Measurements from ENCODE around the gene AKAIN1. TPM values are rescaled to one million over a fixed set of nuclear protein-coding genes. Genes with fewer than 3 reads are reported as not detected.

The AKAIN1 gene
- total and polyA plus RNA-seq, 2 donors (not counting 1 experiment from before 2014, with no cell fraction given): not detected

DNA sequence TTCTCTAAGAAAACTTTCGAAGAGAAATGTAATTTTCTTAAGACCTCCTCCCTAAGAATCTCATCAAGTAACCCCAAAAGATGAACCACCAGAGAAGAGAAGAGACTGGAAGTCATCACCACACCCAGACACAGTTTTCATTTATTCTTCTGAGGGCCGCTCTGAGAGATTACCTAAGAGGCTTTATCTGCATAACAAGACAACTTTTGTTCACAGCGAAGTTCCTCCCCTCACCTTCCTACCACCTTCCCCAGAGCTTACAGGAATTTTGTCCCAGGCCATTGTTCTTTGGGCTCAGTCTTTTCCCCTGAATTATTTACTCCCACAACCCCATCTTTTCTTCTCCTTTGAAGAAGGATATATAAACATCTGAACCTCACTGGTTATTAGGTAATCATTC is 92.8 kb downstream of the AKAIN1 start:
- no peaks in the 10 kb centered on the region for H4K20me1 ChIP-seq (ENCODE audit: control insufficient read depth, extremely low read depth, insufficient read depth, low read length)
- H3K27ac ChIP-seq (ENCODE audit: insufficient read depth, low read length): no peak overlapping the region
- TF ChIP-seq, protein P1, sequence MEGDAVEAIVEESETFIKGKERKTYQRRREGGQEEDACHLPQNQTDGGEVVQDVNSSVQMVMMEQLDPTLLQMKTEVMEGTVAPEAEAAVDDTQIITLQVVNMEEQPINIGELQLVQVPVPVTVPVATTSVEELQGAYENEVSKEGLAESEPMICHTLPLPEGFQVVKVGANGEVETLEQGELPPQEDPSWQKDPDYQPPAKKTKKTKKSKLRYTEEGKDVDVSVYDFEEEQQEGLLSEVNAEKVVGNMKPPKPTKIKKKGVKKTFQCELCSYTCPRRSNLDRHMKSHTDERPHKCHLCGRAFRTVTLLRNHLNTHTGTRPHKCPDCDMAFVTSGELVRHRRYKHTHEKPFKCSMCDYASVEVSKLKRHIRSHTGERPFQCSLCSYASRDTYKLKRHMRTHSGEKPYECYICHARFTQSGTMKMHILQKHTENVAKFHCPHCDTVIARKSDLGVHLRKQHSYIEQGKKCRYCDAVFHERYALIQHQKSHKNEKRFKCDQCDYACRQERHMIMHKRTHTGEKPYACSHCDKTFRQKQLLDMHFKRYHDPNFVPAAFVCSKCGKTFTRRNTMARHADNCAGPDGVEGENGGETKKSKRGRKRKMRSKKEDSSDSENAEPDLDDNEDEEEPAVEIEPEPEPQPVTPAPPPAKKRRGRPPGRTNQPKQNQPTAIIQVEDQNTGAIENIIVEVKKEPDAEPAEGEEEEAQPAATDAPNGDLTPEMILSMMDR (conservative IDR thresholded peaks at IDR 0.05 in 1 of 2, IDR thresholded peaks at IDR 0.05 in 1 of 2; ENCODE audit: low read depth in 1 of 2, low read length in 2 of 2): no peak
- TF ChIP-seq EZH2 (IDR thresholded peaks at IDR 0.05; ENCODE audit: low read length, missing control alignments): no peak
- no peaks in the 10 kb centered on the region for H3K27me3 ChIP-seq (ENCODE audit: control insufficient read depth, insufficient read depth, low read length)
- H3K36me3 ChIP-seq (ENCODE audit: control insufficient read depth, insufficient read depth, low read length): no peaks in the 10 kb centered on the region
- no peaks in the 10 kb centered on the region for H3K9me3 ChIP-seq (ENCODE audit: control insufficient read depth, insufficient read depth, low read depth, low read length)
- no peak overlapping the region for H2AFZ ChIP-seq (ENCODE audit: low read length)
- no peaks in the 10 kb centered on the region for H3K79me2 ChIP-seq (ENCODE audit: control insufficient read depth, insufficient read depth, low read length)
- DNase-seq (ENCODE audit: low read depth in 2 of 2): no peak
- H3K4me2 ChIP-seq (ENCODE audit: extremely low read depth, insufficient read depth, low read length): no peak overlapping the region
- no peaks in the 10 kb centered on the region for H3K4me1 ChIP-seq (ENCODE audit: control insufficient read depth, extremely low read depth, insufficient read depth, low read length)
- H3K4me3 ChIP-seq (replicated peaks in 1 of 4; ENCODE audit: control extremely low read depth in 1 of 4, insufficient read depth in 1 of 4, low read depth in 3 of 4, low read length in 4 of 4): no peak overlapping the region
- no peak overlapping the region for H3K9ac ChIP-seq (ENCODE audit: insufficient read depth, low read length)

DNA sequence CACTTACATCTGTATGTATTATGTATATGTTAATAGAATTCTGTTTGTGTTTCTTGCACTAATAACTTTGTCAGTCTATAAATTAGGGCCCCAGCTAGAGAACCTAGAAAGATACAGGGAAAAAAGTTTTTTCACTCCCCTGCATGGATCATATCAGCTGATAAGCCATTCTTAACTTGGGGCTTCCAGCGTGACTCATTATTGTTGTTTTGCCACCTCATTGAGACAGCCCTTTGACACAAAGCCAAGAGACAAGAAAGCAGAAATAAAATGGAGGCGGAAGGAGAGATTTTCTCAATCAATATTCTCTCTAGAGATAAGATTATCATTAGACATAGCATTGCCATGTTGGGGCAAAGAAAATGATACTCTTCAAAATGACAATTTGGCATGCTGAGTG is 93.4 kb downstream of the AKAIN1 start:
- Histone ChIP-seq H3K27me3 (ENCODE audit: control insufficient read depth, insufficient read depth, low read length) (no peaks in the 10 kb centered on the region), H3K4me2 (ENCODE audit: extremely low read depth, insufficient read depth, low read length) (no peak overlapping the region), H3K4me1 (ENCODE audit: control insufficient read depth, extremely low read depth, insufficient read depth, low read length) (no peaks in the 10 kb centered on the region), H3K9me3 (ENCODE audit: control insufficient read depth, insufficient read depth, low read depth, low read length) (no peaks in the 10 kb centered on the region), H3K27ac (ENCODE audit: insufficient read depth, low read length) (no peak overlapping the region), H2AFZ (ENCODE audit: low read length) (no peak overlapping the region), H3K4me3 (replicated peaks in 1 of 4; ENCODE audit: control extremely low read depth in 1 of 4, insufficient read depth in 1 of 4, low read depth in 3 of 4, low read length in 4 of 4) (no peak overlapping the region), H3K36me3 (ENCODE audit: control insufficient read depth, insufficient read depth, low read length) (no peaks in the 10 kb centered on the region), H4K20me1 (ENCODE audit: control insufficient read depth, extremely low read depth, insufficient read depth, low read length) (no peaks in the 10 kb centered on the region), H3K79me2 (ENCODE audit: control insufficient read depth, insufficient read depth, low read length) (no peaks in the 10 kb centered on the region), H3K9ac (ENCODE audit: insufficient read depth, low read length) (no peak overlapping the region)
- TF ChIP-seq EZH2 (IDR thresholded peaks at IDR 0.05; ENCODE audit: low read length, missing control alignments): no peak
- TF ChIP-seq, protein P1 (conservative IDR thresholded peaks at IDR 0.05 in 1 of 2, IDR thresholded peaks at IDR 0.05 in 1 of 2; ENCODE audit: low read depth in 1 of 2, low read length in 2 of 2): no peak
- no peak for DNase-seq (ENCODE audit: low read depth in 2 of 2)

DNA sequence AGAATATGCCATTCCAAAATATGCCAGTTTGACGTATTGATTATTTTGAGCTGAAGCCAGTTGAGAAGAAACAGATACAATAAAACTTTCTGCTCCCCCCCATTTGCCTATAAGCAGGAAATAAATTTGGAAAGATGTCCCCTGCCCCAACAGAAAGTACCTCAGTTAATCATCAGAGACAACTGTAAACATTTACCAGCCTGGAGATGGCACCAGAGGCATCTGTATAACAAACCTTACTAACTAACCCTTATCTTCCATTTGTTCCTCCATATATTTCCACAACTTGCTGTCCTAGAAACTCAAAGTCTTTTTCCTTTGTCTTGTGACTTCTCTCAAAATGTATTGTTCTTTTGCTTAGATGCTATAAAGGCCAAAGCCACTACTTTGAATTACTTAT is 93.8 kb downstream of the AKAIN1 start:
- no peak for DNase-seq (ENCODE audit: low read depth in 2 of 2)
- no peak overlapping the region for H3K4me2 ChIP-seq (ENCODE audit: extremely low read depth, insufficient read depth, low read length)
- H3K27ac ChIP-seq (ENCODE audit: insufficient read depth, low read length): no peak overlapping the region
- no peaks in the 10 kb centered on the region for H3K36me3 ChIP-seq (ENCODE audit: control insufficient read depth, insufficient read depth, low read length)
- H3K79me2 ChIP-seq (ENCODE audit: control insufficient read depth, insufficient read depth, low read length): no peaks in the 10 kb centered on the region
- no peaks in the 10 kb centered on the region for H4K20me1 ChIP-seq (ENCODE audit: control insufficient read depth, extremely low read depth, insufficient read depth, low read length)
- no peaks in the 10 kb centered on the region for H3K4me1 ChIP-seq (ENCODE audit: control insufficient read depth, extremely low read depth, insufficient read depth, low read length)
- H3K9ac ChIP-seq (ENCODE audit: insufficient read depth, low read length): no peak overlapping the region
- no peak for TF ChIP-seq EZH2 (IDR thresholded peaks at IDR 0.05; ENCODE audit: low read length, missing control alignments)
- TF ChIP-seq, protein P1 (conservative IDR thresholded peaks at IDR 0.05 in 1 of 2, IDR thresholded peaks at IDR 0.05 in 1 of 2; ENCODE audit: low read depth in 1 of 2, low read length in 2 of 2): no peak
- no peak overlapping the region for H3K4me3 ChIP-seq (replicated peaks in 1 of 4; ENCODE audit: control extremely low read depth in 1 of 4, insufficient read depth in 1 of 4, low read depth in 3 of 4, low read length in 4 of 4)
- no peaks in the 10 kb centered on the region for H3K27me3 ChIP-seq (ENCODE audit: control insufficient read depth, insufficient read depth, low read length)
- H3K9me3 ChIP-seq (ENCODE audit: control insufficient read depth, insufficient read depth, low read depth, low read length): no peaks in the 10 kb centered on the region
- no peak overlapping the region for H2AFZ ChIP-seq (ENCODE audit: low read length)

All from fibroblast of lung (primary cell).